ENCODE measurements around the gene CACNA1A.

Gene CACNA1A

DNA sequence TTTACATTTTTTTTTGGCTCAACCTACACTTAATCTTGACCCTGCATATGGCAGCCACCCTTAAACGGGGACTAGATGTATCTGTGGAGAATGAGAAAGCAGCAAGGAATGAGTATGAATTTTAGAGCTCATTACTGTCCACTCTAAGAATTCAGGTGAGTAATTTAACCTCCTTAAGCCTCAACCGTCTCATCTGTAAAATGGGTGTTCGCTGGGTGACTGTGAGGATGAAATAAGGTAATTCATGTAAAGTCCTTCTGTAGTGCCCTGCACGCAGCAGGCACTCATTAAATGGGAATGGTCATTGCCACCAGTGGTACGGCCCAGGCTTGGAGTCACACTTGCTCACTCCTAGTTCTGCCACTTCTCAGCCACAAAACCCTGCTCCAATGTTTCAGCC lies 135.3 kb downstream of the CACNA1A start:
- Histone ChIP-seq H2BK120ac (ENCODE audit: insufficient read depth, low read length, poor library complexity) (no peak overlapping the region), H3K9me3 (ENCODE audit: insufficient read depth, low read depth, low read length) (peaks cover 5% of the 10 kb centered on the region), H4K91ac (ENCODE audit: low read depth, low read length) (no peak overlapping the region), H3K79me1 (ENCODE audit: low read length) (no peaks in the 10 kb centered on the region), H3K27ac (ENCODE audit: low read depth, low read length) (no peak overlapping the region), H3K4me2 (ENCODE audit: low read length) (no peak overlapping the region), H3K36me3 (ENCODE audit: control insufficient read depth in 1 of 2, insufficient read depth in 2 of 2, low read length in 2 of 2) (no peaks in the 10 kb centered on the region), H2AK5ac (ENCODE audit: low read length) (no peak overlapping the region), H4K12ac (ENCODE audit: low read depth, low read length) (no peak overlapping the region), H3K79me2 (ENCODE audit: control insufficient read depth, insufficient read depth, low read length, poor library complexity) (no peaks in the 10 kb centered on the region), H3K23ac (ENCODE audit: low read length) (no peak overlapping the region), H3K4me3 (ENCODE audit: low read depth, low read length) (no peak overlapping the region), H3K9ac (ENCODE audit: low read length) (no peak overlapping the region), H4K8ac (ENCODE audit: low read depth, low read length) (no peak overlapping the region), H3K27me3 (ENCODE audit: insufficient read depth, low read length) (no peaks in the 10 kb centered on the region), H2BK12ac (ENCODE audit: low read length) (no peak overlapping the region), H3K4ac (ENCODE audit: low read depth, low read length) (no peak overlapping the region), H2BK5ac (ENCODE audit: low read depth, low read length, poor library complexity) (no peak overlapping the region), H3K14ac (ENCODE audit: low read length) (no peak overlapping the region), H3K18ac (ENCODE audit: low read length) (no peak overlapping the region), H3K4me1 (ENCODE audit: control insufficient read depth in 1 of 2, insufficient read depth in 2 of 2, low read length in 2 of 2) (no peaks in the 10 kb centered on the region), H2AFZ (ENCODE audit: insufficient read depth, low read length, poor library complexity) (no peak overlapping the region)
- no CpG with 5 or more reads among the region's 5 CpGs for WGBS (ENCODE audit: extremely low coverage, insufficient coverage, insufficient read length)
- DNase-seq: no peak

DNA sequence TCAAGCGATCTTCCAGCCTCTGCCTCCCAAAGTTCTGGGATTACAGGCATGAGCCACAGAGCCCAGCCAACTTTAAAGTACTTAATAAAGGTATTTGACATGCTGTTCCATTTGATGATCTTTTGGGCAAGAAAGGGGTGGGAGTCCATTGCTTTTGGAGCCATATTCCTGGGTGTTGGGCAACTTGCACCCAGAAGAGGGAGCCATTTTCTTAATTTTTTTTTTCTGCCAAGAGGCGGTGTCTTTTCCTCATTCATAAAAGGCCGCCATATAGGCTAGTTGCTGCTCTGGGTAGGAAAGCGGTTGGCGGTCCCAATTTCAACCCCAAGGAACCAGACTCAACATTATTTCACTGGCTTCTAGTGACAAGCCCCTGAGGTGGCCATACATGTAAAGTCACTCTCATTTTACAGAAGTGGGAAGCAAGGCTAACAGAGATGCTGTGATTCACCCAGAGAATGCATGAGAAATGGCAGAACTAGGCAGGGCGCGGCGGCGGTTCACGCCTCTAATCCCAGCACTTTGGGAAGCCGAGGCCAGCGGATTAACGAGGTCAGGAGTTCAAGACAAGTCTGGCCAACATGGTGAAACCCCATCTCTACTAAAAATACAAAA lies 139.6 kb downstream of the CACNA1A start:
- WGBS (ENCODE audit: extremely low coverage, insufficient coverage, insufficient read length): no CpG with 5 or more reads among the region's 13 CpGs
- H3K4ac ChIP-seq (ENCODE audit: low read depth, low read length): no peak overlapping the region
- no peak overlapping the region for H2BK12ac ChIP-seq (ENCODE audit: low read length)
- H2BK5ac ChIP-seq (ENCODE audit: low read depth, low read length, poor library complexity): no peak overlapping the region
- no peak overlapping the region for H3K23ac ChIP-seq (ENCODE audit: low read length)
- no peak overlapping the region for H4K8ac ChIP-seq (ENCODE audit: low read depth, low read length)
- no peaks in the 10 kb centered on the region for H3K79me2 ChIP-seq (ENCODE audit: control insufficient read depth, insufficient read depth, low read length, poor library complexity)
- H3K27me3 ChIP-seq (ENCODE audit: insufficient read depth, low read length): no peaks in the 10 kb centered on the region
- no peak overlapping the region for H4K12ac ChIP-seq (ENCODE audit: low read depth, low read length)
- H2AK5ac ChIP-seq (ENCODE audit: low read length): no peak overlapping the region
- no peaks in the 10 kb centered on the region for H3K36me3 ChIP-seq (ENCODE audit: control insufficient read depth in 1 of 2, insufficient read depth in 2 of 2, low read length in 2 of 2)
- H3K9me3 ChIP-seq (ENCODE audit: insufficient read depth, low read depth, low read length): peaks cover 2% of the 10 kb centered on the region
- no peak overlapping the region for H3K18ac ChIP-seq (ENCODE audit: low read length)
- H3K79me1 ChIP-seq (ENCODE audit: low read length): no peaks in the 10 kb centered on the region
- no peak overlapping the region for H3K4me3 ChIP-seq (ENCODE audit: low read depth, low read length)
- no peak overlapping the region for H3K9ac ChIP-seq (ENCODE audit: low read length)
- no peak overlapping the region for H2BK120ac ChIP-seq (ENCODE audit: insufficient read depth, low read length, poor library complexity)
- no peak overlapping the region for H3K4me2 ChIP-seq (ENCODE audit: low read length)
- no peak for DNase-seq
- no peak overlapping the region for H4K91ac ChIP-seq (ENCODE audit: low read depth, low read length)
- no peak overlapping the region for H3K27ac ChIP-seq (ENCODE audit: low read depth, low read length)
- H3K4me1 ChIP-seq (ENCODE audit: control insufficient read depth in 1 of 2, insufficient read depth in 2 of 2, low read length in 2 of 2): no peaks in the 10 kb centered on the region
- no peak overlapping the region for H3K14ac ChIP-seq (ENCODE audit: low read length)
- no peak overlapping the region for H2AFZ ChIP-seq (ENCODE audit: insufficient read depth, low read length, poor library complexity)

DNA sequence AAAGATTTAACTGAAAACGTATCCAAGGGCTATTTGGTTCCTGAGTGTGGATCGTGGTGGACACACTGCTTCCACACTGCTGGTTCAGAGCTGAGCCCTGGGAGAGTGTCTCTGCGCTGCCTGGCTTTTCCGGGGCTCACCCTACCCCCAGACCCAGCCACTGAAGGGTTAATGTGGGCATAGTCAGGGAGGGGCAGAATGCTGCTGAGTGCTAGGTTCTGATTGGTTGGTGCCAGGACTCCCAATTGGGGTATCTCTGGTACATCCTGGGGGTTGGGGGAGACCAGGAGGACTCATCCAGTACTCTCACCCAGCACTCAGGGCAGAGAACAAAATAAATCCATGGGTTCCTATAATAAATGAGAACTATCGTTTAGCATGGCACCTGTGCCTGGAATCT lies 142.3 kb downstream of the CACNA1A start:
- H3K4ac ChIP-seq (ENCODE audit: low read depth, low read length): no peak overlapping the region
- no peak overlapping the region for H2AFZ ChIP-seq (ENCODE audit: insufficient read depth, low read length, poor library complexity)
- no CpG with 5 or more reads among the region's 5 CpGs for WGBS (ENCODE audit: extremely low coverage, insufficient coverage, insufficient read length)
- no peaks in the 10 kb centered on the region for H3K4me1 ChIP-seq (ENCODE audit: control insufficient read depth in 1 of 2, insufficient read depth in 2 of 2, low read length in 2 of 2)
- DNase-seq: no peak
- H3K18ac ChIP-seq (ENCODE audit: low read length): no peak overlapping the region
- H4K91ac ChIP-seq (ENCODE audit: low read depth, low read length): no peak overlapping the region
- H3K27me3 ChIP-seq (ENCODE audit: insufficient read depth, low read length): no peaks in the 10 kb centered on the region
- H4K8ac ChIP-seq (ENCODE audit: low read depth, low read length): no peak overlapping the region
- no peak overlapping the region for H4K12ac ChIP-seq (ENCODE audit: low read depth, low read length)
- no peak overlapping the region for H2BK12ac ChIP-seq (ENCODE audit: low read length)
- H2BK120ac ChIP-seq (ENCODE audit: insufficient read depth, low read length, poor library complexity): no peak overlapping the region
- no peak overlapping the region for H3K14ac ChIP-seq (ENCODE audit: low read length)
- no peak overlapping the region for H3K4me2 ChIP-seq (ENCODE audit: low read length)
- no peaks in the 10 kb centered on the region for H3K79me1 ChIP-seq (ENCODE audit: low read length)
- no peak overlapping the region for H3K23ac ChIP-seq (ENCODE audit: low read length)
- H3K36me3 ChIP-seq (ENCODE audit: control insufficient read depth in 1 of 2, insufficient read depth in 2 of 2, low read length in 2 of 2): no peaks in the 10 kb centered on the region
- H3K27ac ChIP-seq (ENCODE audit: low read depth, low read length): no peak overlapping the region
- no peak overlapping the region for H3K4me3 ChIP-seq (ENCODE audit: low read depth, low read length)
- H3K9me3 ChIP-seq (ENCODE audit: insufficient read depth, low read depth, low read length): peaks cover 4% of the 10 kb centered on the region
- H3K79me2 ChIP-seq (ENCODE audit: control insufficient read depth, insufficient read depth, low read length, poor library complexity): no peaks in the 10 kb centered on the region
- no peak overlapping the region for H3K9ac ChIP-seq (ENCODE audit: low read length)
- H2BK5ac ChIP-seq (ENCODE audit: low read depth, low read length, poor library complexity): no peak overlapping the region
- no peak overlapping the region for H2AK5ac ChIP-seq (ENCODE audit: low read length)

DNA sequence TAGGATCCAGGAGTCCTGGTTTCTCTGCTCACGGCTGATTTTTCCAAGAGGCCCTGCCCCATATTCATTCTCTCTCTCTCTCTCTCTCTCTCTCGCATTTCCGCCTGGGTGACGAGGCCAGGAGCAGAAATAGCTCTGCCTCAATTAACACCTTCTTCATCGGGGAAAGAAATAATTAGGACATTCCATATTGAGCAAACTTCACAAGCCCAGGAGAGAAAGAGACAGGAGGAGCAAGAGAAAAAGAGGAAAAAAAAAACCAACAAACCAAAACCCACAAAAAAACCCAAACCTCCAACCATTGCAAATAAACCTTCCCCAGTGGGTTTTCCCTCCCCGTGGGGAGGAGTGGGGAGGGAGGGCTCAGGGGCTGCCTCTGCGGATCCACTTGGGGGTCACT lies 143.0 kb downstream of the CACNA1A start:
- no peak overlapping the region for H3K14ac ChIP-seq (ENCODE audit: low read length)
- H3K4me1 ChIP-seq (ENCODE audit: control insufficient read depth in 1 of 2, insufficient read depth in 2 of 2, low read length in 2 of 2): no peaks in the 10 kb centered on the region
- no peak overlapping the region for H3K9ac ChIP-seq (ENCODE audit: low read length)
- H4K12ac ChIP-seq (ENCODE audit: low read depth, low read length): no peak overlapping the region
- H4K8ac ChIP-seq (ENCODE audit: low read depth, low read length): no peak overlapping the region
- no peak overlapping the region for H2BK5ac ChIP-seq (ENCODE audit: low read depth, low read length, poor library complexity)
- peaks cover 4% of the 10 kb centered on the region for H3K9me3 ChIP-seq (ENCODE audit: insufficient read depth, low read depth, low read length)
- no peak overlapping the region for H4K91ac ChIP-seq (ENCODE audit: low read depth, low read length)
- H2AK5ac ChIP-seq (ENCODE audit: low read length): no peak overlapping the region
- no peak overlapping the region for H3K23ac ChIP-seq (ENCODE audit: low read length)
- no peak overlapping the region for H3K4me2 ChIP-seq (ENCODE audit: low read length)
- no peak overlapping the region for H3K4ac ChIP-seq (ENCODE audit: low read depth, low read length)
- no peak overlapping the region for H2AFZ ChIP-seq (ENCODE audit: insufficient read depth, low read length, poor library complexity)
- H3K27me3 ChIP-seq (ENCODE audit: insufficient read depth, low read length): no peaks in the 10 kb centered on the region
- H3K79me1 ChIP-seq (ENCODE audit: low read length): no peaks in the 10 kb centered on the region
- H3K18ac ChIP-seq (ENCODE audit: low read length): no peak overlapping the region
- no peak overlapping the region for H2BK12ac ChIP-seq (ENCODE audit: low read length)
- no peak for DNase-seq
- WGBS (ENCODE audit: extremely low coverage, insufficient coverage, insufficient read length): no CpG with 5 or more reads among the region's 7 CpGs
- no peaks in the 10 kb centered on the region for H3K79me2 ChIP-seq (ENCODE audit: control insufficient read depth, insufficient read depth, low read length, poor library complexity)
- no peak overlapping the region for H2BK120ac ChIP-seq (ENCODE audit: insufficient read depth, low read length, poor library complexity)
- H3K36me3 ChIP-seq (ENCODE audit: control insufficient read depth in 1 of 2, insufficient read depth in 2 of 2, low read length in 2 of 2): no peaks in the 10 kb centered on the region
- H3K27ac ChIP-seq (ENCODE audit: low read depth, low read length): no peak overlapping the region
- H3K4me3 ChIP-seq (ENCODE audit: low read depth, low read length): no peak overlapping the region

All from trophoblast cell (in vitro differentiated cells and primary cell).